ENCODE results near the gene MYD88.

Gene MYD88

GRCh38 chr3:38138349-38139190 is at the start of gene MYD88:
Gene MYD88 (plus strand): TSS chr3:38138661. CDS start chr3:38138701, 40 bp downstream.
- peak; percentile 87 for DNase-seq

DNA sequence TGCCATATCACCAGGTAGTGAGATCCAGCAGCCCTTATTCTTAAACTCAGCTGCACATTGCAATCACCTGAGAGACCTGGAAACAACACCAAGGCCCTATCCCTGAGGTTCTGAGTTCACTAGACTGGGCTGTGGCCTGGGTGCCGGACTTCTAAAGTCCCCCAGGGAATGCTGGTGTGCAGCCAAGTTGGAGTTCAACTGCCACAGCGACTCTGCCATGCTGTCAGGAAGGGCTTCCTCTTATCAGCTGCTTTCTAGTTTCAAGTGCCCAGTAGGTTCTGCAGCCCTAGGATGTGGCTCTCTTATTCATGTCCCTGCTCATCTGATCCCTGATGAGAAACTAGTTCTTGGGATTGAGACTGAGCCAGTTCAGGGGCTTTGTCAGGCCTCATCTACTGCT is 49.3 kb upstream of the MYD88 start:
- DNase-seq = no peak

- DNase-seq = no peak
Measured at GRCh38 chr3:38090453-38090852, 48.0 kb upstream of the MYD88 start.

- no peak for DNase-seq
Measured at GRCh38 chr3:38094999-38095398, 43.5 kb upstream of the MYD88 start.

- DNase-seq = no peak
Measured at GRCh38 chr3:38095669-38096483, 42.6 kb upstream of the MYD88 start.

DNA sequence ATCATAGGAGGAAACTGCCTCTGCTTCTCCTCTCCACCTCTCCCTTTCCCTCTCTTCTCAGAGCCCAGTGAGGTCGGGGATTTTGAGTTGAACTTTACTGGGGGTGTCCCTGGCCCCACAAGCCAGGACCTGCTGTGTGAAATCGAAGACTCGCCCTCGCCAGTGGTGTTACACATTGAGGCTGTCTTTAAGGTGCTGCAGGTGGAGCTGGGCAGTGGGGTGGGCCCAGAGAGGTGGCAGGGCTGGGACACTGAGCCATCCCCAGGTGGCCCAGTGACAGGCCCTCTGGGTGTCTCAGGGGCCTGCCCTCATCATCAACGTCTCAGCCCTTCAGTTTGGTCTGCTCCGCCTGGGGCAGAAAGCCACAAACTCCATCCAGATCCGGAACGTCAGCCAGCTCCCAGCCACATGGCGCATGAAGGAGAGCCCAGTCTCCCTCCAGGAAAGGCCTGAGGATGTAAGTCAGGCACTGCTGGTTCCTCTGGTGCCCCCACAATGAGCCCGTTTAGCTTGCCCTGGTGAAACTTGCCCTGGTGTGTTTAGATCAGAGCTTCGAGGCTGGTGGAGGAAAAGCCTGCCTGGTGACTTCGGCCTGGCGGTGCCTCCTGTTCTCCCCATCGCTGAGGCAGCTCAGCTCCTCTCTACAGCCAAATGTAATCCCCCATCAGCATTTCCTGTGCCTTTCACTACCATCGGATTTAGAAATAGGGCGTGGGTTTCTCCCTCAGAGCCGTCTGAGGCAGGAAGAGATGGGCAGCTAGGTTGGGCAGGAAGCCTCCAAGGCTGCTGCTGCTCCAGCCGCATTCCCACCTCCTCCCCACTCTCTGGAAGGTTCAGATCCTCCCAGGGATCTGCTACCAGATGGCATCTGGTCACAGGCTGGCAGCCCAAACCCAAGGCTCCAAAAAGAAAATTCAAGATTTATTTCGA is 40.8 kb upstream of the MYD88 start:
- no peak for DNase-seq

GRCh38 chr3:38098376-38098723 is 40.1 kb upstream of the MYD88 start:
- DNase-seq = no peak

GRCh38 chr3:38099518-38099917 is 38.9 kb upstream of the MYD88 start:
- DNase-seq = no peak

GRCh38 chr3:38100498-38100897 is 38.0 kb upstream of the MYD88 start:
- DNase-seq = no peak

- no peak for DNase-seq
Measured at GRCh38 chr3:38101811-38102443, 36.5 kb upstream of the MYD88 start.

DNA sequence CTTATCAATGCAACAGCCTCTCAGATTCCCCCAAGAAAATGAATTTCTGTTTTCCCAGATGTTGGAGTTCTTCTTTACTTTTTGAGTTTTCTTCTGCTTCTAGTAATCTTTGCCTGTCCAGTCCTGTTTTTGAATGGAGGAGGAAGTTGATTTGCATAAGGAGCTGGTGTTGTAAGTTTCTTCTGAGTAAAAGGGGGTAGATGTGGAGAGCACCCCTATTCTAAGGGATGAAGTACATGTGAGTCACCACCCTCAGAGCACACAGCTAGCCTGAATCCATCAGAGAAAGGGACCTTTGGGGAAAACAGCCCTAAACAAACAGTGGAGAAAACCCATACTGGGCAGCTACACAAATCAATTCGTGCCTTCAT is 36.0 kb upstream of the MYD88 start:
- no peak for DNase-seq

DNA sequence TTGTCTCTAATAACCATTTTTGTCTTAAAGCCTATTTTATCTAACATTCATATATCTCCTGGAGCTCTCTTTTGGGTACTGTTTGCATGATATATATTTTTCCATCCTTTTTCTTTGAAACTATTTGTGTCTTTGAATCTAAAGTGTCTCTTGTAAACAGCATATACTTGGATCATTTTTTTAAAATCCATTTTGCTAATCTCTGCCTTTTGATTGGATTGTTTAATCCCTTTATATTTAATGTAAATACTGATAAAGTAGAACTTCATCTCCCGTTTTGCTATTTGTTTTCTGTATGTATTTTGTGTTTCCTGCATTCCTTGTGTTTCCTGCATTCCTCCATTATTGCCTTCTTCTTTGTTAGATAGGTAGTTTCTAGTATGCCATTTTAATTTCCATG is 32.9 kb upstream of the MYD88 start:
- DNase-seq = no peak

- DNase-seq = no peak
Measured at GRCh38 chr3:38107911-38108648, 30.4 kb upstream of the MYD88 start.

DNA sequence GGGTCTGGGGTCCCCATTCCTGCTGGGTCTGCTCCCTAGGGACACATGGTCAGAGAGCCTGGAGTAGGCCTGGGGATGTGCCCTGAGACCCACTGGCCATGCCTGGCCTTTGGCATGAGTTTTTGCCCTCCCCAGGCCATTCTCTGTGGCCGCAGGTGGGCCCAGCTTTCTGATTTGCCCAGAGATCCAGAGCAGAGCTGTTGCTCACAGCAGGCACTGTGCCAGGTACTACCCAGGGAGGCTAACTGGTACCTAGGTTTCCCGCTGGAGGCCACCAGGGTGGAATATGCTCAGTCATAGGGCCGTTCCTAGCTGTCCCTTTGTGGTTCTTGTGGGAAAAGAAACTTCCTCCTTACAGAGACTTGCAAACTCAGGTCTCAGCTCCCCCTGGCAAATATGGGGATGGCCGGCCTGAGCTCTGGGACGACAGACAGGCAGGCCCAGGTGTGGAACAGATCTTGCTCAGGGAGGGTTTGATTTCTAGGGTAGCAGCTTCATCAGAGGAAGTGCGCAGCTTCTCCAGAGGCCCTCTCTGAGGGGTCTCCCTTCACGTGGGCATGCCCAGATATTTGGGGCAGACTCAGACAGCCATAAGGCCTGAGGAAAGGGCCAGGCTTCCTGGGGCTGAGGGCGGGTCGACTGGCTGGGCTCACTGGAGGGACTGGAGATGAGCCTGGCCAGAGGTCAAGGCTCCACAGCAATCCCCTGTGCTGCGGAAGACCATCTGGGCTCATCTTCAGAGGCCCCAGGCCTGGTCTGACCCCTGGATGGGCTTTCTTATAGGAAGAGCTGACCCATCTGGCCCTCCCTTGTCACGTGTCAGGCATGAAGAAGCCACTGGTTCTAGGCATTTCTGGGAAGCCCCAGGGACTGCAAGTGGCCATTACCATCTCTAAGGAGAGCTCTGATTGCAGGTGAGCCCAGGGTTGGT is 29.5 kb upstream of the MYD88 start:
- no peak for DNase-seq

GRCh38 chr3:38109580-38110313 is 28.7 kb upstream of the MYD88 start:
- no peak for DNase-seq

DNA sequence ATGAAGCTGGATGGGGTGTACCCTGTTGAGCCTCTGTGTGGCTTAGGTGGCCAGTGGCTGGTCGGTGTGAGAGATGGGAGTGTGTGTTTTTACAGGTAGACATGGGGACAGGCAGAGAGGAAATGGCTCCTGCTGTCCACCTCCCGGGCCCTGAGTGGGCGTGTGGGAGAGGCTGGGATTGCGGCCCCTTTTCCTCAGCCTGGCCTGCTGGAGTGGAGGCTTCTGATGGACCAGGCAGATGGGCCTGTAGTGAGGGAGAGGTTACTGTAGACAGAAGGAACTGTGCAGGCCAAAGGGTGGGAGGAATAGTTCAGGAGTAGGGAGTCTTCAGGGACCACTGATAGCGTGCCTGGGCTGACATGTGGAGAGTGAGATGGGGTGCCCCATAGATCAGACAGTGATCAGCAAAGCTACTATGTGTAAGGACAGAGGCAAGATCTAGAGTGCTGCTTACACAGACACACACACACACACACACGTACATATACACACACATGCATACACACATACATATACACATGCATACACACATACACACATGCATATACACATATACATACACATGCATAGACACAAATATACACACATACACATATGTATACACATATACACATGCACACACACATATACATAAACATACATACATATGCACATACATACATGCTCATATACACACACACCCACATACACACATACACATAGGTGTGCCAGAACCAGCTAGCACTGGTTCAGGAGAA is 28.0 kb upstream of the MYD88 start:
- no peak for DNase-seq

DNA sequence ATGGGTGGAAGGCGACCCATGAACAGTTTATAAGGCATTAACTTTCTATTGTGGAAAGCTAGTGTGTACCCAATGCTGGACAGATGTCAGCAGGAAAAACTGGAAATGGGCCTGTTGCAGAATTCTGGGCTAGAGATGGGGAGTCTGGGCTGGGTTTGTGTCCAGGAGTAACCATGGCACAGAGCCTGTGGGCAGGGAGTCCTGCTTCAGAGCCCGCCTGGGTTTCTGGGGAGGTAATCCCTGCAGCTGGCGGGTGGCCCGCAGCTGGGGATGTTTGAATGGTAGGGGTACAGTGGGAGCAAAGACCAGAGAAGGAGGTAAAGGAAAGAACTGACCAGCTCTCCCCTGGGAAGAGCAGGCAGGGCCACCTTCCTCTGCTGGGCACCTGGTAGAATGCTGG is 27.3 kb upstream of the MYD88 start:
- DNase-seq = no peak

DNA sequence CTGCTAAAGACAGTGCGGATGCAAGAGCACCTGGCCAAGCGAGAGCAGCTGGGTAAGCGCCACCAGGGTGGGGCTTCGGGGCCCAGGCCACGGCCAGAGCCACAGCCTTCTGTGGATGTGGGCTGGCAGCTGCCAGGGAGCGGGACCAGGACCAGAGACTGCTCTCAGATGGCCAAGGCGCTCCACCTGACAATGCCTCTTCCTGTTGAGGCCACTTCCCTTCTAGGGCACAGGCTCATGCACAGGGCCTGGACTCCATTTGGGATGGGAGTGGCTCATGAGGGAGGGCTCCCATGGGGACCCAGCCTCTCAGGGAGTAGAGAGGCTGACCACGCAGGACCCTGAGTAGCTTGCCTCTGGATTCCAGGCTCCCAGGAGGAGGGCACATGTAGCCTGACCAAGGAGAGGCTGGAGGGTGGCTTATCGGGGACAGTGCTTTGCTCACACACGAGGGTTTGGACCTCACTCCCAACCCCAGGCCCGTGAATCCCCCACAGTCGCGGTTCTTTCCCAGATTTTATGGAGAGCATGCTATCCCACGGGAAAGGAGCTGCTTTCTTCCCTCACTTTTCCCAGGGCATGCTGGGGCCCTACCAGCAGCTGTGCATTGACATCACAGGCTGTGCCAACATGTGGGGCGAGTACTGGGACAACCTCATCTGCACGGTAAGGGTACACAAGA is 26.6 kb upstream of the MYD88 start:
- no peak for DNase-seq

DNA sequence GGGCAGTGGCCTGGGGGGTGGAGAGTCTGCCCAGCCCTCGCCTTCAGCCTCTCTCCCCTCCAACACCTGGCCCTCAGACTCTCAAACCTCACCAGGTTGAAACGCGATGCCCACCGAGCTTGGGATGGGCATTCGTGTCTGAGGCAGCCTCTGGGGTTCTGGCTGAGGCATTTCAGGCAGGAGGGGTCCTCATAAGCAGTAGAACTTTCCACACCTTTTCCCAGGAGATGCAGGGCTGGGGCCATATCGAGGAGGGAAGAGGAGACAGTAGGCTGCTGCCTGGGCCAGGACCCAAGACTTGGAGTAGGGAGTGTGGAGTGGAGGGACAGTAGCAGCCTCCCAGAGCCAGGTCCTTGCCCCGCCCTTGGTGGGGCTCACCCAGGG is 26.1 kb upstream of the MYD88 start:
- no peak for DNase-seq
